Vein endothelial cell (primary cell): ENCODE results near the gene IGF2BP3. TPM values are rescaled to one million over a fixed set of nuclear protein-coding genes. Genes with fewer than 3 reads are reported as not detected.

Experiments used
- small RNA-seq: library from RNA; depleted of rRNA; stranded (forward); fragments of <200 nt; gene quantifications from one replicate; pipeline ENCODE3, GENCODE V24; 2012
- total RNA-seq: library from RNA; depleted of rRNA; stranded (reverse); fragments of >200 nt; gene quantifications from 2 replicates; pipeline ENCODE4 v1.2.3, GENCODE V29; 2012

Gene IGF2BP3
- total RNA-seq: 111 and 128 TPM in 2 replicates

GRCh38 chr7:23470330-23471105 lies at the start of gene IGF2BP3:
Gene IGF2BP3, minus strand, starts transcription at chr7:23470491. Its CDS starts 381 bp downstream, at chr7:23470110.

GRCh38 chr7:23298885-23299769 lies 171.2 kb downstream of the IGF2BP3 start, which contains the start of gene MALSU1:
Gene MALSU1, plus strand, starts transcription at chr7:23299339. Its CDS starts 14 bp downstream, at chr7:23299353.

Small RNAs within 50 kb of the gene (small RNA-seq; reads per million reads assigned to genes)
- gene AC079780.1 (not detected), gene RF00019 (not detected), gene RNU7-143P (not detected), gene SNORD65C (8.2 reads per million, percentile 95 among the genes with 10 or more reads in this experiment)

Other genes starting within 250 kb of the IGF2BP3 start
- gene GPNMB, start 223.7 kb downstream of the IGF2BP3 start, total RNA-seq: 0.33 and 0.57 TPM in 2 replicates
- 35.9 and 45.1 TPM in 2 replicates for gene MALSU1, start 171.2 kb downstream of the IGF2BP3 start, total RNA-seq
- 40.8 and 51.4 TPM in 2 replicates for gene TRA2A, start 61.5 kb upstream of the IGF2BP3 start, total RNA-seq
- 14.9 and 16.7 TPM in 2 replicates for gene CCDC126, start 126.9 kb upstream of the IGF2BP3 start, total RNA-seq
- gene FAM221A, start 209.7 kb upstream of the IGF2BP3 start, total RNA-seq: 2.6 and 5.6 TPM in 2 replicates
- 0.19 and 0.33 TPM in 2 replicates for gene STK31, start 239.7 kb upstream of the IGF2BP3 start, total RNA-seq